ENCODE measurements around the gene LRP1B.

The LRP1B gene

DNA sequence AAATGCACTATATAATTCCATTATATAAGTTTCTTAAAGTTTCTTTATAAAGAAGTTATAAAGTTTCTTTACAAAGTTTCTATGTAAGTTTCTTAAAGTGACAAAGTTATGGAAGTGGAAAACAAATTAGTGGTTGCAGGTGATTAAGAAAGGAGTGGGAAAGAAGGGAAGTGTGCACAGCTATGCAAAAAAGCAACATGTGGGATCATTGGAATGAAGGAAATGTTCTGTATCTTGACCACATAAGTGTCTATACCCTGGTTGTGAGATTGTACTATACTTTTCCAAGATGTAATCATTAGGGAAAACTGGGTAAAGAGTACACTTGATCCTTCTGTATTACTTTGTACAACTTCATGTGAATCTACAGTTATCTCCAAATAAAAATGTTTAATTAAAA lies 1541.1 kb downstream of the LRP1B start:
- no peak overlapping the region for H3K4me3 ChIP-seq (ENCODE audit: low read length)
- no peaks in the 10 kb centered on the region for H3K9me3 ChIP-seq (ENCODE audit: insufficient read depth, low read depth, low read length)
- H3K36me3 ChIP-seq (ENCODE audit: insufficient read depth, low read length): no peaks in the 10 kb centered on the region
- H3K9ac ChIP-seq (ENCODE audit: low read depth, low read length): no peak overlapping the region
- H3K4me1 ChIP-seq (ENCODE audit: insufficient read depth, low read length): no peaks in the 10 kb centered on the region
- no peaks in the 10 kb centered on the region for H3K27me3 ChIP-seq (ENCODE audit: insufficient read depth, low read length)
- H3K27ac ChIP-seq (ENCODE audit: low read depth, low read length): no peak overlapping the region

DNA sequence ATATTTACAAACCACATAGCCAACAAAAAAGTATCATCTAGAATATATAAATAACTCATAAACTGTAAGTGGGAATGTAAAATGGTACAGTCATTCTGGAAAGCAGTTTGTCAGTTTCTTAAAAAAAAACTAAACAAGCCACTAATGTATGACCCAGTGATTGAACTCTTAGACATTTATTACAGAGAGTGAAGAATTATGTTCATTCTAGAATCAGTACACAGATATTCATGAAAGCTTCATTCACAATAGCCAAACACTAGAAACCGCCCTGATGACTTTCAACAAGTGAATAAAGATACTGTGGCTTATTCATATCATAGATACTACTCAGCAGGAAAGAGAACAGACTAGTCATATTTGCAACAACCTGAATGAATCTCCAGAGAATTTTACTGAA lies 1541.5 kb downstream of the LRP1B start:
- Histone ChIP-seq H3K9me3 (ENCODE audit: insufficient read depth, low read depth, low read length) (no peaks in the 10 kb centered on the region), H3K27ac (ENCODE audit: low read depth, low read length) (no peak overlapping the region), H3K4me1 (ENCODE audit: insufficient read depth, low read length) (no peaks in the 10 kb centered on the region), H3K36me3 (ENCODE audit: insufficient read depth, low read length) (no peaks in the 10 kb centered on the region), H3K27me3 (ENCODE audit: insufficient read depth, low read length) (no peaks in the 10 kb centered on the region), H3K4me3 (ENCODE audit: low read length) (no peak overlapping the region), H3K9ac (ENCODE audit: low read depth, low read length) (no peak overlapping the region)
- 100% methylated on average over 1 of the region's 1 CpG for WGBS

DNA sequence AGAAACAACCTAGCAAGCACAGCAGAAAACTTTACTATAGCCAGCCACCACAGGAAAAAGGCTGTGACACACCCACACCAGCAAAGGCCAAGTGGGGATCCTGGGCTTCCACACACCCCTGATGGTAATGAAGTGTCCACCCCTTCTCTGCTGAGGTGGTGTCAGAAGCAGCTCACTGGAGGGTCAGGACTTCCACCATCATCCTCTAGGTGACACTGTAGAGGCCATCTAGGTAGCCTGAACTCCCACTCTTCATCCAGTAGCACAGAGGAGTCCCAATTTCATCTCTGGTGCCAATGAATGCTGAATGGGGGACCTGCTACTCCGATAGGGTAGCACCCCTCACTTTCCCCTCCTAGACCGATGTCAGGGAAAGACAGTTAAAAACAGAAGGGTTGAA lies 1544.4 kb downstream of the LRP1B start:
- 82% methylated on average over 2 of the region's 2 CpGs for WGBS

DNA sequence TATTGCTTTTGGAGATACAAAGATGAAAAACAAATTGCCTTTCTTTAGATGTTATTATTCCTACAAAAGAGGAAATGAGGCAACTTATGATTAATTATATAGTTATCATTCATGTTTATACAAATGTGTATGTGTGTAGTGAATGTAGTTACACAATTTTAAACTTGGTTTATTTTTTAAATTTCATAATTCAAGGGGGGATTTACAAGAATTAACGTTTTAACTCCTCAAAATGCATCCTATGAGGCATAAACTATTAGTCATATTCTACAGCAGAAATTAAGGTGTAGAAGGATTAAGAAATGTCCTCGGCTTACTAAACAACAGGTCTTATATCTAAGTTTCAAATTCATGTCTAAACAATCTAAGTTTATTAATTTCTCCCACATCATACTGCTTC lies 1545.8 kb downstream of the LRP1B start:
- no peaks in the 10 kb centered on the region for H3K27me3 ChIP-seq (ENCODE audit: insufficient read depth, low read length)
- no peaks in the 10 kb centered on the region for H3K4me1 ChIP-seq (ENCODE audit: insufficient read depth, low read length)
- no peak overlapping the region for H3K4me3 ChIP-seq (ENCODE audit: low read length)
- H3K36me3 ChIP-seq (ENCODE audit: insufficient read depth, low read length): no peaks in the 10 kb centered on the region
- WGBS: 0% methylated on average over 1 of the region's 2 CpGs
- H3K9ac ChIP-seq (ENCODE audit: low read depth, low read length): no peak overlapping the region
- no peaks in the 10 kb centered on the region for H3K9me3 ChIP-seq (ENCODE audit: insufficient read depth, low read depth, low read length)
- H3K27ac ChIP-seq (ENCODE audit: low read depth, low read length): no peak overlapping the region

More for the DNA sequence above, 1544.4 kb downstream of the LRP1B start:
- no peak overlapping the region for H3K9ac ChIP-seq (ENCODE audit: low read depth, low read length)
- H3K36me3 ChIP-seq (ENCODE audit: insufficient read depth, low read length): no peaks in the 10 kb centered on the region
- no peaks in the 10 kb centered on the region for H3K9me3 ChIP-seq (ENCODE audit: insufficient read depth, low read depth, low read length)
- H3K27ac ChIP-seq (ENCODE audit: low read depth, low read length): no peak overlapping the region
- no peaks in the 10 kb centered on the region for H3K4me1 ChIP-seq (ENCODE audit: insufficient read depth, low read length)
- H3K27me3 ChIP-seq (ENCODE audit: insufficient read depth, low read length): no peaks in the 10 kb centered on the region
- no peak overlapping the region for H3K4me3 ChIP-seq (ENCODE audit: low read length)

DNA sequence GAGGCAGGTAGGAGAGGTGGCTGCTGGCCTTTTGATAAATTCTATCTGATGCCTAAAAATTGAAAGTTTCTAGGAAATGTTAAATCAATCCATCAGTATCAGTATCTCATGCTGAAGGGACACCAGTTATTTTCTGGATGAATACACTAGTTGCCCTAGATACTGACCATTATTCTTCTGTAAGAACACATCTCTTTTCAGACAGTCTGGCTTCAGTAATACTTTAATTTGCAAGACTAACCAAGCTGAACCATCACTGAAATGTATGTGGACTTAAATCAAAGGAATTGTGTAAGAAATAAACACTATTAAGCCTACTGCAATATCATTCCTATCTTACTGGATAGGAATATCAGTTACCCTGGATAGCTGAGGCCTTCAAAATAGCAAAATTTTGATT lies 1546.3 kb downstream of the LRP1B start:
- no peaks in the 10 kb centered on the region for H3K36me3 ChIP-seq (ENCODE audit: insufficient read depth, low read length)
- no peaks in the 10 kb centered on the region for H3K4me1 ChIP-seq (ENCODE audit: insufficient read depth, low read length)
- no peak overlapping the region for H3K4me3 ChIP-seq (ENCODE audit: low read length)
- no peak overlapping the region for H3K27ac ChIP-seq (ENCODE audit: low read depth, low read length)
- H3K9me3 ChIP-seq (ENCODE audit: insufficient read depth, low read depth, low read length): no peaks in the 10 kb centered on the region
- H3K27me3 ChIP-seq (ENCODE audit: insufficient read depth, low read length): no peaks in the 10 kb centered on the region
- no peak overlapping the region for H3K9ac ChIP-seq (ENCODE audit: low read depth, low read length)

DNA sequence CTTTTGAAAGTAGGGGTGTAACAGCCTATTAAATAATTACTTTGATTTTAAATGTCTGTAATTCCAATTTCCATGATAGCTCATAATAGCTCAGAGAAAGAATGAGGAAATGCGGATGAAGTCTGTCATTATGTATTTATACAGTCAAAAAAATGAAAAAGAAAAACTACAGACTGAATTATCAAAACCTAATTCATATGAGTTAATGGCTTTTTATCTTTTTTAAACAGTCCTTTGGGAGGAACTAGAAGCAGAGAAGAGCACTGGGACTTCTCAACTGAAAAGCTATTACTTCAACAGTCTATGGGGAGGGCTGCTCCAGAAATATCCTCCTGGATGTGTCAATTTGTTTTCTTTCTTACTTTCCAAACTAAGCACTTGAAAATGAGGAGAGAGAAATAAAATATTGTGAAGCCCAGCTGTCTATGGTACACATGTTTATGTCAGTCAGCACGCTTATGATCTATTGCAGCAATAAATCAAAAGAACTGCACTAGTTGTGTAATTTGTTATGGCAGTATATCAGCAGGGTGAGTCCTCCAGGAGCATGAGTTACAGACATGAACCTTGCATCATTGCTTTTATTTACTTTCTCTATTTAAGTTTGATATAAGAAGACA lies 1550.2 kb downstream of the LRP1B start:
- Histone ChIP-seq H3K36me3 (ENCODE audit: insufficient read depth, low read length) (no peaks in the 10 kb centered on the region), H3K4me3 (ENCODE audit: low read length) (no peak overlapping the region), H3K27ac (ENCODE audit: low read depth, low read length) (no peak overlapping the region), H3K9me3 (ENCODE audit: insufficient read depth, low read depth, low read length) (no peaks in the 10 kb centered on the region), H3K27me3 (ENCODE audit: insufficient read depth, low read length) (no peaks in the 10 kb centered on the region), H3K9ac (ENCODE audit: low read depth, low read length) (no peak overlapping the region), H3K4me1 (ENCODE audit: insufficient read depth, low read length) (no peaks in the 10 kb centered on the region)
- WGBS: 92% methylated on average over 1 of the region's 2 CpGs

DNA sequence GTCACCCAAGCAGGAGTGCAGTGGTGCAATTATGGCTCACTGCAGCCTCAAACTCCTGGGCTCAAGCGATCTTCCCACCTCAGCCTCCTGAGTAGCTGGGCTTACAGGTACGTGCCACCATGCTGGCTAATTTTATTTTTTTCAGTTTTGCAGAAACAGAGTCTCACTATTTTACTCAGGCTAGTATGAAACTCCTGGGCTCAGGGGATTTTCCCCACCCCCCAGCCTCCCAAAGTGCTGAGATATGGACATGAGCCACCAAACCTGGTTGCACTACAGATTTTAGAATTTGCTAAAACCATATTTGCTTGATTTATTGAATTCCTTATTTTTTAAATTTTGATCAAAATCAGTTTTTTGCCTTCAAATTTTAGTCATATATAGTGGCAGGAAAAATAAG lies 1553.4 kb downstream of the LRP1B start:
- no peaks in the 10 kb centered on the region for H3K27me3 ChIP-seq (ENCODE audit: insufficient read depth, low read length)
- whole genome bisulfite sequencing: 94% methylated on average over 2 of the region's 2 CpGs

DNA sequence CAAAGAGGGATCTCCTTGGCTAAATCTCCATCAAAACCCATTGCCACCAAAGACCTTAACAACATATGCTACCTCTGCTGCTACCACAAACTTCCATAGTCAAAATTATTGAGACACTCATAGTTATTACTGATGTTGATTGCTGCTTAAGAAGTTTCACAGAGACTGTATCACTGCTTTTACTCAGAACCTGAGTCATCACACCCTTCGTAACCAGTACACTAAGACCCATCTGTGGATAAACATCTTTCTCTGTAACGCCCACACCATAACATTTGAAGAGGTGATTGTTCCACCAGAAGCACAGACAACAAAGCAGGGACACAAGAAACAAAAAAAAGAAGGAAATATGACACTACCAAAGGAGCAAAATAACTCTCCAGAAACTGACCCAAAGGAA lies 1563.1 kb downstream of the LRP1B start:
- Histone ChIP-seq H3K4me3 (ENCODE audit: low read length) (no peak overlapping the region), H3K9me3 (ENCODE audit: insufficient read depth, low read depth, low read length) (no peaks in the 10 kb centered on the region), H3K4me1 (ENCODE audit: insufficient read depth, low read length) (no peaks in the 10 kb centered on the region), H3K27me3 (ENCODE audit: insufficient read depth, low read length) (no peaks in the 10 kb centered on the region), H3K27ac (ENCODE audit: low read depth, low read length) (no peak overlapping the region), H3K9ac (ENCODE audit: low read depth, low read length) (no peak overlapping the region), H3K36me3 (ENCODE audit: insufficient read depth, low read length) (no peaks in the 10 kb centered on the region)
- WGBS: 100% methylated on average over 2 of the region's 2 CpGs

More for the DNA sequence above, 1553.4 kb downstream of the LRP1B start:
- Histone ChIP-seq H3K36me3 (ENCODE audit: insufficient read depth, low read length) (no peaks in the 10 kb centered on the region), H3K4me1 (ENCODE audit: insufficient read depth, low read length) (no peaks in the 10 kb centered on the region), H3K27ac (ENCODE audit: low read depth, low read length) (no peak overlapping the region), H3K9me3 (ENCODE audit: insufficient read depth, low read depth, low read length) (no peaks in the 10 kb centered on the region), H3K4me3 (ENCODE audit: low read length) (no peak overlapping the region), H3K9ac (ENCODE audit: low read depth, low read length) (no peak overlapping the region)

DNA sequence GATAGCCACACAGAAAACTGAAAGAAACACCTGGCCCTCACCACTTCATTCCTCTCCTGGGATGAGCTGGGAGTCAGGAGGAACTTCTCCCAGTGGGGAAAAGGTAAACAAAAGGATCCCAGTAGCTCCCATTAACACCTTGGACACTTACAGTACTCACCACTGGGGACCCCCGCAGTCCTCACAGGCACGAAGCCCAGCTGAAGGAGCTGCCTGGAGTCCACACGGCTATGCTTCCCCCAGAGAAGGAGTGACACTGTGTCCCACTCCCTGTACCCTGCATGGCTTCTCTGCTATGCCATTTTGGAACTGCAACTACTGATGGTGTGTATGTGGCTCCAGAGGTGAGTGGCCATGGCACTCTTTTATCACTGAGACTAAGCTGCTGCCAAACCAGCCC lies 1565.1 kb downstream of the LRP1B start:
- 65% methylated on average over 3 of the region's 3 CpGs for WGBS

DNA sequence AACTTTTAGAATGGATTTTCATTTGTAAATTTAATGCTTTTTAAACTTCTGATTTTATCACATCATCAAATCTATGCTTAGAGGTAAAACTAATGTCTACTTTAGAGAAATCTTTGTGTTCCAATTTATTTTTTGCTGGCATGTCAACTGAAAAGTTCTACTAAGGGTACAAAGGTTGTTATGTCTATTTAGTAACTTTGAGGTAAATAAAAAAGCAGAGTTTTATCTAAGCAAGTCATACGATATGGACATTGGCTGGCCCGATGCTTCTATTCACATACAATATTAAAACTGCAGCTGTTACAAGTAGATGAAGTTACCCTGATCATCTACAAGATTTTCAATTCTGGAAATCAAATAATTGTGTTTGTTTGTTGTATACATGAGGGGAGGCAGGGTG lies 1575.1 kb downstream of the LRP1B start:
- no peaks in the 10 kb centered on the region for H3K36me3 ChIP-seq (ENCODE audit: insufficient read depth, low read length)
- H3K9ac ChIP-seq (ENCODE audit: low read depth, low read length): no peak overlapping the region
- 0 out of 2 replicates have a peak, but pooled peaks cover 3% of the 10 kb centered on the region for H3K4me1 ChIP-seq (ENCODE audit: insufficient read depth, low read length)
- WGBS: 100% methylated on average over 2 of the region's 2 CpGs
- H3K27ac ChIP-seq (ENCODE audit: low read depth, low read length): no peak overlapping the region
- no peaks in the 10 kb centered on the region for H3K27me3 ChIP-seq (ENCODE audit: insufficient read depth, low read length)
- H3K4me3 ChIP-seq (ENCODE audit: low read length): no peak overlapping the region
- H3K9me3 ChIP-seq (ENCODE audit: insufficient read depth, low read depth, low read length): no peaks in the 10 kb centered on the region

More for the DNA sequence above, 1565.1 kb downstream of the LRP1B start:
- Histone ChIP-seq H3K27me3 (ENCODE audit: insufficient read depth, low read length) (no peaks in the 10 kb centered on the region), H3K9me3 (ENCODE audit: insufficient read depth, low read depth, low read length) (no peaks in the 10 kb centered on the region), H3K4me1 (ENCODE audit: insufficient read depth, low read length) (no peaks in the 10 kb centered on the region), H3K36me3 (ENCODE audit: insufficient read depth, low read length) (no peaks in the 10 kb centered on the region), H3K27ac (ENCODE audit: low read depth, low read length) (no peak overlapping the region), H3K9ac (ENCODE audit: low read depth, low read length) (no peak overlapping the region), H3K4me3 (ENCODE audit: low read length) (no peak overlapping the region)

DNA sequence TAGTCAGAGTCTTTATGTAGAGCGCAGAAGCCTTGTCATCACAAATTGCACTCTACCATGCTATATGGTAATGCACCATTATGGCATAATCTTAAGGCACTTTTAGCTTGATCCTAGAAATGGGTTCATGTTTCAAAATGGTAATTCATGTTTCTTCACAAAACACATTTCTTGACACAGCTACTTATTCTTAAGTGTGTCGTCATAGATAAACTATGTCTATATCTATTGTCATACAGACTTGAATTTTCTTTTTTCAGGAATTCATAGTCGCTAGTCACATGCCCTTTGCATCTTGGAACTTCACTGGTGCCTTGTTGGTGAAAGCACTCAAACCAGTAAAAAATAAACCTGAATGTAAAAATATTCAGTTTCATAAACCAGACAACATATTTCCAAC lies 1578.2 kb downstream of the LRP1B start:
- 92% methylated on average over 2 of the region's 3 CpGs for WGBS
- Histone ChIP-seq H3K4me1 (ENCODE audit: insufficient read depth, low read length) (0 out of 2 replicates have a peak, but pooled peaks cover 3% of the 10 kb centered on the region), H3K9me3 (ENCODE audit: insufficient read depth, low read depth, low read length) (no peaks in the 10 kb centered on the region)

DNA sequence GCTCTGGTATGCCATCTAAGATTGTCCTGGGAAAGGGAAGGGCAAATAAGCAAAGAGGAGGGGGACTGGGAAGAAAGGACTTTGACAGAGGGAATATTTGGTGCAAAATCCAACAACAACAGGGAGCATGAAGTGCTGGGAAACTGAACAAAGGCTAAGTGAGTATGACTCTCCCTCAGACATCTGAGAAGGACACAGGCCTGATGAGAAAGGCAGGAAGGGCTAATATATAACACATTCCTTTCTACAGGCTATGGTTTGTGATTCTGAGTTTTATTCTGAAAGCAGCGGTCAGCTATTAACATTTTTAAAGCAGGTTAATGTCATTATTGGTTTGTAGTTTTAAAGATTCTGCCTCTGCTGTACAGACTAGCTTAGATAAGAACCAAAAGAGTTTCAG lies 1579.5 kb downstream of the LRP1B start:
- Histone ChIP-seq H3K27me3 (ENCODE audit: insufficient read depth, low read length) (no peaks in the 10 kb centered on the region), H3K36me3 (ENCODE audit: insufficient read depth, low read length) (no peaks in the 10 kb centered on the region), H3K9ac (ENCODE audit: low read depth, low read length) (no peak overlapping the region), H3K9me3 (ENCODE audit: insufficient read depth, low read depth, low read length) (no peaks in the 10 kb centered on the region), H3K27ac (ENCODE audit: low read depth, low read length) (no peak overlapping the region), H3K4me3 (ENCODE audit: low read length) (no peak overlapping the region), H3K4me1 (ENCODE audit: insufficient read depth, low read length) (0 out of 2 replicates have a peak, but pooled peaks cover 3% of the 10 kb centered on the region)
- 89% methylated on average over 1 of the region's 1 CpG for WGBS

More for the DNA sequence above, 1578.2 kb downstream of the LRP1B start:
- Histone ChIP-seq H3K27ac (ENCODE audit: low read depth, low read length) (no peak overlapping the region), H3K27me3 (ENCODE audit: insufficient read depth, low read length) (no peaks in the 10 kb centered on the region), H3K9ac (ENCODE audit: low read depth, low read length) (no peak overlapping the region), H3K4me3 (ENCODE audit: low read length) (no peak overlapping the region), H3K36me3 (ENCODE audit: insufficient read depth, low read length) (no peaks in the 10 kb centered on the region)

Measured in HUES64 (cell line).